Right lobe of liver (tissue), 6 donors: ENCODE data around the gene ASAP3. TPM values are rescaled to one million over a fixed set of nuclear protein-coding genes. Genes with fewer than 3 reads are reported as not detected.

ENCODE experiments used
- ATAC-seq, 4 donors: fragments of 200-7000 bp; cut with Tn5 transposase; one replicate each; pipeline ENCODE4 v1.9.1; 2020; ENCODE audit warnings: mild to moderate bottlenecking in 4 of 4, moderate library complexity in 4 of 4
- DNase-seq, 3 donors: peaks; one replicate each; pipeline ENCODE4 v3.0.0-alpha.2; 2020
- H3K27ac ChIP-seq, 3 donors: fragments of 200-600 bp; one replicate each; pipeline ENCODE4 v1.8.0; 2022
- H3K27me3 ChIP-seq, 2 donors: fragments of 200-600 bp; one replicate each; pipeline ENCODE4 v1.8.0; 2022
- H3K36me3 ChIP-seq, 4 donors: fragments of 200-600 bp; sonication (generic) in 1 of 4; one replicate each; pipeline versions ENCODE4 v1.5.1 to v1.8.0; 2017 to 2022; ENCODE audit warnings: control low read depth in 1 of 4
- H3K4me1 ChIP-seq, 4 donors: fragments of 200-600 bp; sonication (generic) in 1 of 4; one replicate each; pipeline versions ENCODE4 v1.5.1 to v1.8.0; 2017 to 2022; ENCODE audit warnings: control low read depth in 1 of 4
- H3K4me3 ChIP-seq, 3 donors: fragments of 200-600 bp; one replicate each; pipeline ENCODE4 v1.8.0; 2022
- H3K9me3 ChIP-seq, 4 donors: fragments of 200-600 bp; sonication (generic) in 1 of 4; one replicate each; pipeline versions ENCODE4 v1.5.1 to v1.8.0; 2017 to 2022; ENCODE audit warnings: control low read depth in 1 of 4
- CTCF ChIP-seq, 4 donors: fragments of 200-600 bp in 3 of 4; fragments of 450-650 bp in 1 of 4; IDR thresholded peaks; one replicate each; pipeline versions ENCODE4 v1.5.1 to v1.8.0; 2016 to 2022; ENCODE audit warnings: antibody characterized with exemption in 4 of 4, mild to moderate bottlenecking in 2 of 4
- POLR2A ChIP-seq: fragments of 450-650 bp; IDR thresholded peaks from one replicate; pipeline ENCODE4 v1.6.1; 2017; ENCODE audit warnings: antibody characterized with exemption, mild to moderate bottlenecking
- WGBS: methylation state at CpG from one replicate; pipeline ENCODE4 v1.1.6; 2018; ENCODE audit warnings: low coverage, low lambda C conversion rate; ENCODE audit not compliant: insufficient coverage; ENCODE audit errors: missing lambda C conversion rate; 5-methylcytosine and 5-hydroxymethylcytosine counted together
- intact Hi-C, 2 donors: fragments of 100-400 bp; cut with DNase I; formaldehyde crosslinking; loops; one replicate each; pipeline versions ENCODE4 v1.11.2 to v1.14.1; 2022
- total RNA-seq, 6 experiments: library from RNA; depleted of rRNA in 2 of 6; stranded (reverse); fragments of >200 nt in 2 of 6; fragmentation: NEBNext Ultra II Directional in 3 of 6; extraction: Animal tissue kit (Norgen Biotek cat#: 25700) in 3 of 6; gene quantifications; one replicate each; pipeline versions ENCODE4 v1.1.0 to v1.2.4, GENCODE V29; 2016 to 2023
- donor health status: DM: no; HTN: yes; CAD: no.
- donor health status: DM: no; HTN: no; CAD: no.
- donor health status: DM: no; HTN: no; CAD: no.
- donor health status: DM: no; HTN: yes; CAD: no.
- donor health status: DM: no; HTN: yes; CAD: no.

Gene ASAP3
- total RNA-seq, 6 experiments from 2014 or later, result 12.3 to 22.1 (median 16.6) TPM

- DNase-seq, result peak; percentile 56 to 83 (median 82)
- peak within 1 kb of the TSS; percentile 59 to 79 (median 74) for H3K27ac ChIP-seq
- intact Hi-C loops, result loop anchor here in 1 of 2 donors (10.0 kb wide), 1 partner anchor 60 kb away; the partner anchor contains the start of gene ASAP3
Measured at GRCh38 chr1:23424293-23425192, 59.4 kb downstream of the ASAP3 start, which contains the start of gene TCEA3. TCEA3 (minus strand) TSS chr1:23424748; CDS start chr1:23424633, 115 bp downstream.

GRCh38 chr1:23423415-23424292, 60.3 kb downstream of the ASAP3 start:
- WGBS, result 5% methylated on average over 35 of the region's 46 CpGs
- no peaks in the 10 kb centered on the region for H3K9me3 ChIP-seq
- TF ChIP-seq CTCF (IDR thresholded peaks at IDR 0.05) (no peak), POLR2A (peak; percentile 68)
- peak overlapping the region; percentile 70 to 87 (median 80) for H3K4me3 ChIP-seq
- no peaks in the 10 kb centered on the region for H3K36me3 ChIP-seq
- intact Hi-C loops, result loop anchor here in 1 of 2 donors (10.0 kb wide), 1 partner anchor 61 kb away; the partner anchor contains the start of gene ASAP3
- peak; percentile 85 to 96 (median 95) for DNase-seq
- ATAC-seq, result peak; percentile 69 to 87 (median 78)
- peaks cover 0 to 41% (median 21%) of the 10 kb centered on the region in 4 donors for H3K4me1 ChIP-seq
- no peaks in the 10 kb centered on the region for H3K27me3 ChIP-seq
- peak overlapping the region; percentile 59 to 79 (median 74) for H3K27ac ChIP-seq

More at GRCh38 chr1:23424293-23425192, 59.4 kb downstream of the ASAP3 start, which contains the start of gene TCEA3:
- TF ChIP-seq CTCF (IDR thresholded peaks at IDR 0.05) (no peak), POLR2A (no peak)
- Histone ChIP-seq H3K9me3 (no peaks in the 10 kb centered on the region), H3K27me3 (no peaks in the 10 kb centered on the region), H3K4me1 (peaks cover 0 to 42% (median 21%) of the 10 kb centered on the region in 4 donors), H3K4me3 (peak within 1 kb of the TSS; percentile 70 to 87 (median 80)), H3K36me3 (peaks cover 0 to 2% (median 0%) of the 10 kb centered on the region in 4 donors)
- WGBS, result 0% methylated on average over 10 of the region's 84 CpGs
- ATAC-seq, result peak; percentile 40 to 65 (median 59)

- Histone ChIP-seq H3K9me3 (no peaks in the 10 kb centered on the region), H3K36me3 (no peaks in the 10 kb centered on the region), H3K4me1 (peaks cover 0 to 39% (median 21%) of the 10 kb centered on the region in 4 donors), H3K4me3 (peak overlapping the region; percentile 70 to 87 (median 80)), H3K27me3 (no peaks in the 10 kb centered on the region), H3K27ac (peak overlapping the region; percentile 59 to 79 (median 74))
- TF ChIP-seq POLR2A, result no peak
- TF ChIP-seq CTCF (IDR thresholded peaks at IDR 0.05), result no peak
- DNase-seq, result no peak
- 39% methylated on average over 2 of the region's 6 CpGs for WGBS
- ATAC-seq, result no peak
- intact Hi-C loops, result loop anchor here in 1 of 2 donors (10.0 kb wide), 1 partner anchor 62 kb away; the partner anchor contains the start of gene ASAP3
Measured at GRCh38 chr1:23422941-23423340, 61.0 kb downstream of the ASAP3 start.
